Upper lobe of left lung (tissue), 6 donors: Measurements from ENCODE around the gene ADD1. TPM values are rescaled to one million over a fixed set of nuclear protein-coding genes. Genes with fewer than 3 reads are reported as not detected.
"Not testable (repeated sequence)": the region's sequence is repeated elsewhere in the genome, so short reads cannot be mapped to it uniquely, and the experiment has no call there.

Experiments used
- ATAC-seq, 2 donors: fragments of 200-7000 bp; cut with Tn5 transposase; one replicate each; pipeline ENCODE4 v1.9.1; 2022; ENCODE audit warnings: mild to moderate bottlenecking in 2 of 2, moderate library complexity in 2 of 2; ENCODE audit not compliant: low FRiP score in 2 of 2
- DNase-seq, 2 donors: peaks; one replicate each; pipeline ENCODE4 v3.0.0-alpha.2; 2019 to 2020
- H3K27ac ChIP-seq, 4 donors: fragments of 200-600 bp; sonication (generic); one replicate each; pipeline ENCODE4 v1.5.1; 2016 to 2019
- H3K27me3 ChIP-seq, 4 donors: fragments of 200-600 bp; sonication (generic); one replicate each; pipeline ENCODE4 v1.5.1; 2017 to 2019
- H3K36me3 ChIP-seq, 4 donors: fragments of 200-600 bp; sonication (generic); one replicate each; pipeline ENCODE4 v1.5.1; 2016 to 2019
- H3K4me1 ChIP-seq, 4 donors: fragments of 200-600 bp; sonication (generic); one replicate each; pipeline ENCODE4 v1.5.1; 2018 to 2019
- H3K4me3 ChIP-seq, 4 donors: fragments of 200-600 bp; sonication (generic); one replicate each; pipeline ENCODE4 v1.5.1; 2017 to 2019; ENCODE audit warnings: mild to moderate bottlenecking in 2 of 4, moderate library complexity in 1 of 4
- H3K9me3 ChIP-seq, 4 donors: fragments of 200-600 bp; sonication (generic); one replicate each; pipeline ENCODE4 v1.5.1; 2018 to 2019
- EP300 ChIP-seq, 4 donors: sonication (generic); formaldehyde crosslinking; IDR thresholded peaks; one replicate each; pipeline ENCODE4 v1.5.1; 2017; ENCODE audit warnings: antibody characterized with exemption in 4 of 4, control low read depth in 2 of 4
- POLR2A ChIP-seq, 4 donors: fragments of 450-650 bp; IDR thresholded peaks; one replicate each; pipeline ENCODE4 v1.5.1; 2016 to 2017; ENCODE audit warnings: antibody characterized with exemption in 4 of 4, mild to moderate bottlenecking in 2 of 4
- POLR2AphosphoS5 ChIP-seq, 2 donors: sonication (generic); formaldehyde crosslinking; IDR thresholded peaks; one replicate each; pipeline ENCODE4 v1.5.1; 2017; ENCODE audit warnings: antibody characterized with exemption in 2 of 2
- WGBS, 2 donors: methylation state at CpG; one replicate each; pipeline ENCODE4 v1.1.5; 2017 to 2018; 5-methylcytosine and 5-hydroxymethylcytosine counted together
- total RNA-seq, 6 donors: library from RNA; depleted of rRNA in 4 of 6; stranded (reverse); fragments of >200 nt in 4 of 6; gene quantifications; one replicate each; pipeline versions ENCODE4 v1.1.0 to v1.2.1, GENCODE V29; 2016 to 2021
- TF ChIP-seq, protein P1 (sequence below), 6 experiments: fragments of 450-650 bp in 4 of 6; fragments of 200-600 bp in 2 of 6; sonication (generic) in 2 of 6; IDR thresholded peaks; one replicate each; pipeline ENCODE4 v1.5.1; 2016 to 2019; ENCODE audit warnings: antibody characterized with exemption in 6 of 6
- donor health status: DM: no; HTN: no; CAD: no; lungs with moderate emphysema.
- donor health status: DM: no; HTN: yes; CAD: no; lungs with severe emphysema.

Gene ADD1
- total RNA-seq, 6 donors from 2014 or later: 184 to 651 (median 290) TPM

DNA sequence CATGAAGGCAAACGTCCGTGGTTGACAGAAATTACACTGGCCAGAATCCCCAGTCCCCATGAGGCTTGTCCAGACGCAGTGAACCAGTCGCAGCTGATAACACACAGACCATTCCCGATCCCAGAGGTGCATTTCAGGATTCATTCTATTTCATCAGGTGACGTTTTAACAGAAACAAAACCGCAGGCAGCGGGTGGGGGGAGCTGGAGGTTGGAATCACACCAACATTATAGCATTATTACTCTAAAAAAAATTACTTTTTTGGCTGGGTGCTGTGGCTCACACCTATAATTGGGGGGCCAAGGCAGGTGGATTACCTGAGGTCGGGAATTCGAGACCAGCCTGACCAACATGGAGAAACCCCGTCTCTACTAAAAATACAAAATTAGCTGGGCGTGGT lies 94.3 kb downstream of the ADD1 start:
- ATAC-seq (no peak), DNase-seq (peak in 1 of 2 donors; percentile 6)
- Histone ChIP-seq H3K27me3 (no peaks in the 10 kb centered on the region), H3K4me3 (no peak overlapping the region), H3K9me3 (no peaks in the 10 kb centered on the region), H3K4me1 (peaks cover 27 to 42% (median 39%) of the 10 kb centered on the region in 4 donors), H3K27ac (peak overlapping the region in 2 of 4 donors; percentile 33 to 53), H3K36me3 (peaks cover 16 to 60% (median 45%) of the 10 kb centered on the region in 4 donors)
- 87 to 93% methylated on average over 12 of the region's 12 CpGs for WGBS, 2 donors
- no peak for TF ChIP-seq POLR2AphosphoS5 (IDR thresholded peaks at IDR 0.05)

DNA sequence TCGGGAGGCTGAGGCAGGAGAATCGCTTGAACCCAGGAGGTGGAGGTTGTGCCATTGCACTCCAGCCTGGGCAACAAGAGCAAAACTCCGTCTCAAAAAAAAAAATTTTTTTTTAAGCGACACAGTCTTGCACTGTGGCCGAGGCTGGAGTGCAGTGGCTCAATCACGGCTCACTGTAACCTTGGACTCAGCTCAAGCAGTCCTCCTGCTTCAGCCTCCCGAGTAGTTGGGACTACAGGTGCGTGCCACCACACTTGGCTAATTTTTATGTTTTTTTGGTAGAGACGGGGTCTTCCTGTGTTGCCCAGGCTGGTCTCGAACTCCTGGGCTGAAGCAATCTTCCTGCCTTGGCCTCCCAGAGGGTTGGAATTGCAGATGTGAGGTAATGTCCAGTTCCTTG lies 94.8 kb downstream of the ADD1 start:
- not testable (repeated sequence) for H3K9me3 ChIP-seq, ATAC-seq, H3K27ac ChIP-seq, H3K27me3 ChIP-seq, H3K4me3 ChIP-seq
- peaks cover 16 to 64% (median 48%) of the 10 kb centered on the region in 4 donors for H3K36me3 ChIP-seq
- peaks cover 23 to 38% (median 35%) of the 10 kb centered on the region in 4 donors for H3K4me1 ChIP-seq
- peak in 1 of 2 donors; percentile 14 for DNase-seq
- WGBS, 2 donors: 90 to 98% methylated on average over 10 of the region's 10 CpGs

DNA sequence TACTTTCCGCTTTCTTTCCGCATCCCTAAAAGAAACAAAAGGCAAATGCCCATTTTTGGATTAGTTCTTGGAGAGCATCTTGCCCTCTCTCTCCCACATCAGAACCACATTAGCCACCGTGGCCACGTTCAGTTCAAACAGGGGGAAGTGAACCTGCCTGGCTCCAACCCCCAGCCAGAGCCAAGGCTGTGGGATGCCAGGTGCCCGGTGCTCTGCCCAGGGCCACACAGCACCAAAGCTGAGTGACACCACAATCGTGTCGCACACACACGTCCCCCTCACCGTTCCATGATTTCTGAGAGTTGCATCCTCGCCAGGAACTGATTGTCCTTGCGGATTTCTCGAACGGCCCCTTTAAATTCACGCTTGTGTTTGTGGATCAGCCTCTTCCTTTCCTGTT lies 95.3 kb downstream of the ADD1 start:
- ATAC-seq: no peak
- no peak for TF ChIP-seq POLR2A (IDR thresholded peaks at IDR 0.05)
- no peak for TF ChIP-seq EP300 (IDR thresholded peaks at IDR 0.05)
- TF ChIP-seq, protein P1, sequence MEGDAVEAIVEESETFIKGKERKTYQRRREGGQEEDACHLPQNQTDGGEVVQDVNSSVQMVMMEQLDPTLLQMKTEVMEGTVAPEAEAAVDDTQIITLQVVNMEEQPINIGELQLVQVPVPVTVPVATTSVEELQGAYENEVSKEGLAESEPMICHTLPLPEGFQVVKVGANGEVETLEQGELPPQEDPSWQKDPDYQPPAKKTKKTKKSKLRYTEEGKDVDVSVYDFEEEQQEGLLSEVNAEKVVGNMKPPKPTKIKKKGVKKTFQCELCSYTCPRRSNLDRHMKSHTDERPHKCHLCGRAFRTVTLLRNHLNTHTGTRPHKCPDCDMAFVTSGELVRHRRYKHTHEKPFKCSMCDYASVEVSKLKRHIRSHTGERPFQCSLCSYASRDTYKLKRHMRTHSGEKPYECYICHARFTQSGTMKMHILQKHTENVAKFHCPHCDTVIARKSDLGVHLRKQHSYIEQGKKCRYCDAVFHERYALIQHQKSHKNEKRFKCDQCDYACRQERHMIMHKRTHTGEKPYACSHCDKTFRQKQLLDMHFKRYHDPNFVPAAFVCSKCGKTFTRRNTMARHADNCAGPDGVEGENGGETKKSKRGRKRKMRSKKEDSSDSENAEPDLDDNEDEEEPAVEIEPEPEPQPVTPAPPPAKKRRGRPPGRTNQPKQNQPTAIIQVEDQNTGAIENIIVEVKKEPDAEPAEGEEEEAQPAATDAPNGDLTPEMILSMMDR (IDR thresholded peaks at IDR 0.05): no peak
- TF ChIP-seq POLR2AphosphoS5 (IDR thresholded peaks at IDR 0.05): no peak
- Histone ChIP-seq H3K4me1 (peaks cover 18 to 33% (median 30%) of the 10 kb centered on the region in 4 donors), H3K36me3 (peaks cover 16 to 69% (median 51%) of the 10 kb centered on the region in 4 donors), H3K27ac (no peak overlapping the region), H3K9me3 (no peaks in the 10 kb centered on the region), H3K4me3 (no peak overlapping the region), H3K27me3 (no peaks in the 10 kb centered on the region)
- peak in 1 of 2 donors; percentile 9 for DNase-seq
- 82 to 90% methylated on average over 14 of the region's 14 CpGs for WGBS, 2 donors

DNA sequence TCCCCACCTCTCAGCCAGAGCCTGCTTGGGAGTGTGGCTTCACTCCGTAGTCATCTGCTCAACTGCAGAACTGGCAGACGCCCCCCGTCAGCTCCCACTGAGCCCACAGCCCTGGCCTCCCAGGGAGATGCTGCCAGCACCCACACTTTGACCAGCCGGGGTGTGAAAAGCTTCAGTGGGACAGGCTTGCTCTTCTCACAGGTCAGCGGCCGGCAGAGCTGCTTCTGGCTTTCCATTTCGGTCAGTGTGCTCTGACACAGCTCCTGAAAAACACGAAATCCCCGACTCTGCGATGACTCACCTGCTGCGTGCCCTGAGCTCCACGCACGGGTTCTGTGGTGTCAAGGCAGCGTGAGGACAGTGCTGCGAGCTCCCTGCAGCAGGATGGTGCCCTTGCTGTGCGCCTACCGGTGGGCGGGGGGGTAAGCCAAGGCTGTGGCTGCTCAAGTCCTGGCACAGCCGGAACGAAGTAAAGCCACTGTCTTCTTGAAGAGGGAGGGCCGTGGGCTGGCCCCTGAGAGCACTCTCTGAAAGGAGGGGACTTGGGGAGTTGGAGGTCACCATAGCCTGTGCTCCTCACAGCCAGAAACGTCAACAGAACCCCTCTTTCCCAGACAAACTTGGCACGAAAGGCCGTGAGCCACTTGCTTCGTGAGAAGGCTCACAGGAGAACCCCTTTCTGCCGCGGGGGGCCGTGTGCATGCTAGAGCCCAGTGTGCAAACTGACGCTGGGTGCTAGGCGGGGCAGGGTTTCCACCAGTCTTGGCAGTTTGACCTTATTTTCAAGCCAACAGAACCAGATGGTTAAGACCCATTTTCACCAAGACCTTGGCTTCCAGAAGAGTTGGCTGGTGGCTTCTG lies 96.0 kb downstream of the ADD1 start:
- 90 to 94% methylated on average over 22 to 30 of the region's 30 CpGs for WGBS, 2 donors
- Histone ChIP-seq H3K9me3 (no peaks in the 10 kb centered on the region), H3K27me3 (no peaks in the 10 kb centered on the region), H3K4me3 (no peak overlapping the region), H3K36me3 (peaks cover 16 to 76% (median 56%) of the 10 kb centered on the region in 4 donors), H3K4me1 (peaks cover 17 to 29% (median 28%) of the 10 kb centered on the region in 4 donors), H3K27ac (no peak overlapping the region)
- no peak for ATAC-seq
- TF ChIP-seq, protein P1 (IDR thresholded peaks at IDR 0.05): no peak
- TF ChIP-seq EP300 (IDR thresholded peaks at IDR 0.05): no peak
- no peak for TF ChIP-seq POLR2AphosphoS5 (IDR thresholded peaks at IDR 0.05)
- no peak for TF ChIP-seq POLR2A (IDR thresholded peaks at IDR 0.05)
- peak in 1 of 2 donors; percentile 17 for DNase-seq

DNA sequence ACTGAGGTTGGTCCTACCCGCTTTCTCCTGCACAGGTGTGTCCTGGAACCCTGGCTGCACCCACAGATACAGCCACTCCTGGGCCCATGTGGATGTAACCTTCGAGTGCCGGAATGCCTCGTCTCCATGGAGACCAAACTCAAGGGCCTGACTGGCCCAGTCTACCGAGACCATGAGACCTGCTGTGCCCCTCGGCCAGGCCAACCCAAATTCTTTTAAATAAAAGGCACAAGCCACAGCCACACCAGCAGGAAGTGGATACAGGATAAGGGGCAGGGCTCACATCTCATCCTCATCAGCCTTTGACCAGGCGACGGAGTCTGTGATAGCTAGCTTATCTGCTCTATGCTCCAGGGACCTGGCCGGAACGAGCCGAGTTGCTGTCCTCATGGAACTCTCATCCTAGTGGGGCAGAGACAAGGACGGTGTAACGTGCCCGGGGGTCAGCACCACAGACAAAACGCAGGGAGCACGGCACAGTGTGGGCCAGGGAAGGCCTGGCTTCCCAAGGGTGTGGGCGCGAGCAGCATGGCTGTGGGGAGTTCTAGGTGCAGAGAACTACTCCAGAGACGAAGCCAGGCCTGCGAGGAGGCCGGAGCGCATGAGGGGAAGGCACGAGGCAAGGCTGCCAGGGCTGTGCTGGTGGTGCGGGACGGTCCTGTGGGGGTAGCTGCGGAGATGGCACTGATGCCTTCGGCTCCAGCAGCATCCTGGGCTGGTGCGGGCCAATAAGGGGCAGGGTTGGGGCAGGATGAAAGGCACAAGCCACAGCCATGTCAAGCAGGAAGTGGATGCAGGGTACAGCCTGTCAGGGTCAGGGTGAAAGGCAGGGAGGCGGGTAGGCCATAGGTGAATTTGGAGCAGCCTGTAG lies 96.9 kb downstream of the ADD1 start:
- no peak for DNase-seq
- WGBS, 2 donors: 92 to 94% methylated on average over 19 to 29 of the region's 29 CpGs
- no peak for TF ChIP-seq POLR2AphosphoS5 (IDR thresholded peaks at IDR 0.05)
- TF ChIP-seq, protein P1 (IDR thresholded peaks at IDR 0.05): no peak
- no peak for TF ChIP-seq EP300 (IDR thresholded peaks at IDR 0.05)
- TF ChIP-seq POLR2A (IDR thresholded peaks at IDR 0.05): no peak
- no peak for ATAC-seq
- Histone ChIP-seq H3K9me3 (no peaks in the 10 kb centered on the region), H3K4me1 (peaks cover 13 to 26% (median 23%) of the 10 kb centered on the region in 4 donors), H3K27me3 (no peaks in the 10 kb centered on the region), H3K27ac (peak overlapping the region in 1 of 4 donors; percentile 43), H3K4me3 (no peak overlapping the region), H3K36me3 (peaks cover 16 to 85% (median 65%) of the 10 kb centered on the region in 4 donors)
